Liver (tissue), 3 donors: ENCODE measurements around the gene GMDS.

Experiments used
- FOXA1 ChIP-seq: IDR thresholded peaks from 2 replicates; pipeline ENCODE4 v1.6.1; 2016; ENCODE audit warnings: antibody characterized with exemption
- FOXA2 ChIP-seq: IDR thresholded peaks from 2 replicates; pipeline ENCODE4 v1.6.1; 2016; ENCODE audit warnings: antibody characterized with exemption
- GABPA ChIP-seq, 2 donors: IDR thresholded peaks in 1 of 2; conservative IDR thresholded peaks in 1 of 2; 2 replicates each; pipeline ENCODE4 v1.6.1; 2016; ENCODE audit warnings: antibody characterized with exemption in 2 of 2, mild to moderate bottlenecking in 1 of 2, moderate library complexity in 1 of 2
- MAX ChIP-seq: IDR thresholded peaks from 2 replicates; pipeline ENCODE4 v1.6.1; 2016; ENCODE audit warnings: antibody characterized with exemption
- RAD21 ChIP-seq, 2 donors: IDR thresholded peaks; 2 replicates each; pipeline ENCODE4 v1.6.1; 2016; ENCODE audit warnings: antibody characterized with exemption in 2 of 2, mild to moderate bottlenecking in 2 of 2
- REST ChIP-seq: IDR thresholded peaks from 2 replicates; pipeline ENCODE4 v1.6.1; 2016; ENCODE audit warnings: antibody characterized with exemption, mild to moderate bottlenecking
- YY1 ChIP-seq: IDR thresholded peaks from 2 replicates; pipeline ENCODE4 v1.6.1; 2016; ENCODE audit warnings: antibody characterized with exemption, mild to moderate bottlenecking
- TF ChIP-seq, protein P1 (sequence below): fragments of 150-350 bp; IDR thresholded peaks from 2 replicates; pipeline ENCODE4 v1.5.1; 2017; ENCODE audit warnings: improper control_type of control experiment, low read depth, low read length; ENCODE audit not compliant: missing input control
- TF ChIP-seq, protein P2 (sequence below): IDR thresholded peaks from 2 replicates; pipeline ENCODE4 v1.6.1; 2016; ENCODE audit warnings: antibody characterized with exemption
- donor health status: healthy.
- donor health status: healthy.

- TF ChIP-seq YY1 (no peak), FOXA2 (no peak), RAD21 (IDR thresholded peaks at IDR 0.05) (no peak), REST (no peak), FOXA1 (no peak), GABPA (IDR thresholded peaks at IDR 0.05 in 1 of 2, conservative IDR thresholded peaks at IDR 0.05 in 1 of 2) (no peak), MAX (no peak)
- TF ChIP-seq, protein P1, sequence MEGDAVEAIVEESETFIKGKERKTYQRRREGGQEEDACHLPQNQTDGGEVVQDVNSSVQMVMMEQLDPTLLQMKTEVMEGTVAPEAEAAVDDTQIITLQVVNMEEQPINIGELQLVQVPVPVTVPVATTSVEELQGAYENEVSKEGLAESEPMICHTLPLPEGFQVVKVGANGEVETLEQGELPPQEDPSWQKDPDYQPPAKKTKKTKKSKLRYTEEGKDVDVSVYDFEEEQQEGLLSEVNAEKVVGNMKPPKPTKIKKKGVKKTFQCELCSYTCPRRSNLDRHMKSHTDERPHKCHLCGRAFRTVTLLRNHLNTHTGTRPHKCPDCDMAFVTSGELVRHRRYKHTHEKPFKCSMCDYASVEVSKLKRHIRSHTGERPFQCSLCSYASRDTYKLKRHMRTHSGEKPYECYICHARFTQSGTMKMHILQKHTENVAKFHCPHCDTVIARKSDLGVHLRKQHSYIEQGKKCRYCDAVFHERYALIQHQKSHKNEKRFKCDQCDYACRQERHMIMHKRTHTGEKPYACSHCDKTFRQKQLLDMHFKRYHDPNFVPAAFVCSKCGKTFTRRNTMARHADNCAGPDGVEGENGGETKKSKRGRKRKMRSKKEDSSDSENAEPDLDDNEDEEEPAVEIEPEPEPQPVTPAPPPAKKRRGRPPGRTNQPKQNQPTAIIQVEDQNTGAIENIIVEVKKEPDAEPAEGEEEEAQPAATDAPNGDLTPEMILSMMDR: no peak
- TF ChIP-seq, protein P2, sequence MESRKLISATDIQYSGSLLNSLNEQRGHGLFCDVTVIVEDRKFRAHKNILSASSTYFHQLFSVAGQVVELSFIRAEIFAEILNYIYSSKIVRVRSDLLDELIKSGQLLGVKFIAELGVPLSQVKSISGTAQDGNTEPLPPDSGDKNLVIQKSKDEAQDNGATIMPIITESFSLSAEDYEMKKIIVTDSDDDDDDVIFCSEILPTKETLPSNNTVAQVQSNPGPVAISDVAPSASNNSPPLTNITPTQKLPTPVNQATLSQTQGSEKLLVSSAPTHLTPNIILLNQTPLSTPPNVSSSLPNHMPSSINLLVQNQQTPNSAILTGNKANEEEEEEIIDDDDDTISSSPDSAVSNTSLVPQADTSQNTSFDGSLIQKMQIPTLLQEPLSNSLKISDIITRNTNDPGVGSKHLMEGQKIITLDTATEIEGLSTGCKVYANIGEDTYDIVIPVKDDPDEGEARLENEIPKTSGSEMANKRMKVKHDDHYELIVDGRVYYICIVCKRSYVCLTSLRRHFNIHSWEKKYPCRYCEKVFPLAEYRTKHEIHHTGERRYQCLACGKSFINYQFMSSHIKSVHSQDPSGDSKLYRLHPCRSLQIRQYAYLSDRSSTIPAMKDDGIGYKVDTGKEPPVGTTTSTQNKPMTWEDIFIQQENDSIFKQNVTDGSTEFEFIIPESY: no peak
Observed at GRCh38 chr6:1819007-1819406, 426.4 kb downstream of the GMDS start.
